Left lung (tissue), 10 donors: Measurements from ENCODE around the gene PTGES3. TPM values are rescaled to one million over a fixed set of nuclear protein-coding genes. Genes with fewer than 3 reads are reported as not detected.
"Not testable (repeated sequence)": the region's sequence is repeated elsewhere in the genome, so short reads cannot be mapped to it uniquely, and the experiment has no call there.

Experiments
- ATAC-seq: fragments of 200-7000 bp; cut with Tn5 transposase; one replicate; pipeline ENCODE4 v1.9.1; 2020; ENCODE audit warnings: moderate library complexity
- DNase-seq, 4 donors: peaks; one replicate each; pipeline ENCODE4 v3.0.0-alpha.2; 2013 to 2020
- H3K27ac ChIP-seq, 2 donors: fragments of 200-600 bp; sonication (generic) in 1 of 2; one replicate each; pipeline versions ENCODE4 v1.5.0 to v1.8.0; 2020 to 2021
- H3K27me3 ChIP-seq, 2 donors: fragments of 200-600 bp; sonication (generic) in 1 of 2; one replicate each; pipeline versions ENCODE4 v1.5.0 to v1.8.0; 2020 to 2021
- H3K36me3 ChIP-seq, 2 donors: fragments of 200-600 bp; sonication (generic) in 1 of 2; one replicate each; pipeline versions ENCODE4 v1.5.0 to v1.8.0; 2020 to 2021
- H3K4me1 ChIP-seq, 2 donors: fragments of 200-600 bp; one replicate each; pipeline ENCODE4 v1.8.0; 2021
- H3K4me3 ChIP-seq, 2 donors: fragments of 200-600 bp; sonication (generic) in 1 of 2; one replicate each; pipeline versions ENCODE4 v1.5.0 to v1.8.0; 2020 to 2021; ENCODE audit warnings: mild to moderate bottlenecking in 1 of 2
- H3K9me3 ChIP-seq, 2 donors: fragments of 200-600 bp; sonication (generic) in 1 of 2; one replicate each; pipeline versions ENCODE4 v1.5.0 to v1.8.0; 2020 to 2021
- CTCF ChIP-seq, 2 donors: fragments of 200-600 bp; sonication (generic) in 1 of 2; IDR thresholded peaks; one replicate each; pipeline versions ENCODE4 v1.5.0 to v1.8.0; 2021; ENCODE audit warnings: antibody characterized with exemption in 2 of 2
- intact Hi-C, 2 donors: fragments of 100-400 bp; cut with DNase I; formaldehyde crosslinking; loops; one replicate each; pipeline versions ENCODE4 v1.11.2 to v1.14.2; 2022
- polyA plus RNA-seq, 6 donors: library from polyadenylated mRNA; unstranded; fragments of 120-200 nt; gene quantifications; one replicate each; pipeline ENCODE4 v1.2.1, GENCODE V29; 2013; ENCODE audit not compliant: insufficient read length in 6 of 6
- total RNA-seq, 2 donors: library from RNA; stranded (reverse); fragmentation: NEBNext Ultra II Directional; extraction: Animal tissue kit (Norgen Biotek cat#: 25700); gene quantifications; one replicate each; pipeline ENCODE4 v1.2.1, GENCODE V29; 2021
- donor health status: DM: no; HTN: yes; CAD: no.
- donor health status: DM: no; HTN: no; CAD: no.

Gene PTGES3
- total and polyA plus RNA-seq, 8 donors: 164 to 303 (median 267) TPM

- Histone ChIP-seq H3K36me3 (peaks cover 10 to 57% of the 10 kb centered on the region in 2 donors), H3K27me3 (no peaks in the 10 kb centered on the region), H3K4me3 (no peak overlapping the region), H3K9me3 (no peaks in the 10 kb centered on the region), H3K4me1 (peaks cover 0 to 36% of the 10 kb centered on the region in 2 donors), H3K27ac (peak overlapping the region in 1 of 2 donors; percentile 59)
- intact Hi-C loops: no loop called here
- no peak for TF ChIP-seq CTCF (IDR thresholded peaks at IDR 0.05)
- DNase-seq: no peak
- ATAC-seq: no peak
Measured at GRCh38 chr12:56713345-56713744, 25.3 kb upstream of the PTGES3 start.

GRCh38 chr12:56709759-56710376 lies 21.8 kb upstream of the PTGES3 start:
- ATAC-seq: no peak
- no peak overlapping the region for H3K27ac ChIP-seq
- H3K27me3 ChIP-seq: no peaks in the 10 kb centered on the region
- no peak overlapping the region for H3K4me3 ChIP-seq
- no peak for TF ChIP-seq CTCF (IDR thresholded peaks at IDR 0.05)
- H3K4me1 ChIP-seq: peaks cover 0 to 11% of the 10 kb centered on the region in 2 donors
- intact Hi-C loops: no loop called here
- no peak for DNase-seq
- no peaks in the 10 kb centered on the region for H3K9me3 ChIP-seq
- peaks cover 10 to 40% of the 10 kb centered on the region in 2 donors for H3K36me3 ChIP-seq

- H3K27ac ChIP-seq, H3K9me3 ChIP-seq, ATAC-seq, H3K36me3 ChIP-seq, H3K4me1 ChIP-seq, DNase-seq, H3K27me3 ChIP-seq, intact Hi-C loops, H3K4me3 ChIP-seq: not testable (repeated sequence)
Measured at GRCh38 chr12:56704522-56704921, 16.4 kb upstream of the PTGES3 start.

GRCh38 chr12:56699020-56699661 lies 11.1 kb upstream of the PTGES3 start:
- no peak overlapping the region for H3K4me3 ChIP-seq
- intact Hi-C loops: no loop called here
- H3K9me3 ChIP-seq: no peaks in the 10 kb centered on the region
- no peaks in the 10 kb centered on the region for H3K27me3 ChIP-seq
- TF ChIP-seq CTCF (IDR thresholded peaks at IDR 0.05): no peak
- ATAC-seq (no peak), DNase-seq (no peak)
- peaks cover 0 to 18% of the 10 kb centered on the region in 2 donors for H3K4me1 ChIP-seq
- no peaks in the 10 kb centered on the region for H3K36me3 ChIP-seq
- H3K27ac ChIP-seq: peak overlapping the region in 1 of 2 donors; percentile 92

- Histone ChIP-seq H3K4me3 (no peak overlapping the region), H3K36me3 (no peaks in the 10 kb centered on the region), H3K4me1 (peaks cover 0 to 14% of the 10 kb centered on the region in 2 donors), H3K27ac (no peak overlapping the region), H3K27me3 (no peaks in the 10 kb centered on the region), H3K9me3 (no peaks in the 10 kb centered on the region)
- ATAC-seq: no peak
- no peak for TF ChIP-seq CTCF (IDR thresholded peaks at IDR 0.05)
- DNase-seq: no peak
- intact Hi-C loops: no loop called here
Measured at GRCh38 chr12:56695327-56696101, 7.4 kb upstream of the PTGES3 start.
